Upper lobe of left lung (tissue), 4 donors: Measurements from ENCODE around the gene PDPR.
"Not testable (repeated sequence)": the region's sequence is repeated elsewhere in the genome, so short reads cannot be mapped to it uniquely, and the experiment has no call there.

ENCODE experiments used
- EP300 ChIP-seq, 4 donors: sonication (generic); formaldehyde crosslinking; IDR thresholded peaks; one replicate each; pipeline ENCODE4 v1.5.1; 2017; ENCODE audit warnings: antibody characterized with exemption in 4 of 4, control low read depth in 2 of 4
- POLR2A ChIP-seq, 4 donors: fragments of 450-650 bp; IDR thresholded peaks; one replicate each; pipeline ENCODE4 v1.5.1; 2016 to 2017; ENCODE audit warnings: antibody characterized with exemption in 4 of 4, mild to moderate bottlenecking in 2 of 4
- TF ChIP-seq, protein P1 (sequence below), 6 experiments: fragments of 450-650 bp in 4 of 6; fragments of 200-600 bp in 2 of 6; sonication (generic) in 2 of 6; IDR thresholded peaks; one replicate each; pipeline ENCODE4 v1.5.1; 2016 to 2019; ENCODE audit warnings: antibody characterized with exemption in 6 of 6

- TF ChIP-seq, protein P1, sequence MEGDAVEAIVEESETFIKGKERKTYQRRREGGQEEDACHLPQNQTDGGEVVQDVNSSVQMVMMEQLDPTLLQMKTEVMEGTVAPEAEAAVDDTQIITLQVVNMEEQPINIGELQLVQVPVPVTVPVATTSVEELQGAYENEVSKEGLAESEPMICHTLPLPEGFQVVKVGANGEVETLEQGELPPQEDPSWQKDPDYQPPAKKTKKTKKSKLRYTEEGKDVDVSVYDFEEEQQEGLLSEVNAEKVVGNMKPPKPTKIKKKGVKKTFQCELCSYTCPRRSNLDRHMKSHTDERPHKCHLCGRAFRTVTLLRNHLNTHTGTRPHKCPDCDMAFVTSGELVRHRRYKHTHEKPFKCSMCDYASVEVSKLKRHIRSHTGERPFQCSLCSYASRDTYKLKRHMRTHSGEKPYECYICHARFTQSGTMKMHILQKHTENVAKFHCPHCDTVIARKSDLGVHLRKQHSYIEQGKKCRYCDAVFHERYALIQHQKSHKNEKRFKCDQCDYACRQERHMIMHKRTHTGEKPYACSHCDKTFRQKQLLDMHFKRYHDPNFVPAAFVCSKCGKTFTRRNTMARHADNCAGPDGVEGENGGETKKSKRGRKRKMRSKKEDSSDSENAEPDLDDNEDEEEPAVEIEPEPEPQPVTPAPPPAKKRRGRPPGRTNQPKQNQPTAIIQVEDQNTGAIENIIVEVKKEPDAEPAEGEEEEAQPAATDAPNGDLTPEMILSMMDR (IDR thresholded peaks at IDR 0.05), result not testable (repeated sequence)
- not testable (repeated sequence) for TF ChIP-seq POLR2A, EP300 (IDR thresholded peaks at IDR 0.05)
Observed at GRCh38 chr16:70154736-70155135, 40.6 kb downstream of the PDPR start.
